ENCODE data around the gene PPP1R26.

Gene PPP1R26

GRCh38 chr9:135500525-135501260 lies 21.1 kb downstream of the PPP1R26 start, which contains the start of gene MRPS2:
Gene MRPS2, plus strand, starts transcription at chr9:135500682. Its CDS starts 29 bp downstream, at chr9:135500711.
- H3K9ac ChIP-seq (ENCODE audit: low read depth, low read length), result peak within 1 kb of the TSS; percentile 96
- H2AFZ ChIP-seq (ENCODE audit: low read depth, low read length), result peak within 1 kb of the TSS; percentile 92
- ATAC-seq (ENCODE audit: insufficient read depth, low read depth) (peak; percentile 92), DNase-seq (peak; percentile 83)
- no peaks in the 10 kb centered on the region for H3K27me3 ChIP-seq (ENCODE audit: insufficient read depth, low read length, poor library complexity)
- no peaks in the 10 kb centered on the region for H3K9me3 ChIP-seq (ENCODE audit: insufficient read depth, low read length, severe bottlenecking)
- peaks cover 37% of the 10 kb centered on the region for H3K36me3 ChIP-seq (ENCODE audit: insufficient read depth, low read length)
- H3K4me3 ChIP-seq (ENCODE audit: low read depth in 1 of 2, low read length in 2 of 2), result peak within 1 kb of the TSS; percentile 76 to 93
- peaks cover 24% of the 10 kb centered on the region for H3K79me2 ChIP-seq (ENCODE audit: insufficient read depth, low read length)
- peaks cover 30% of the 10 kb centered on the region for H3K4me1 ChIP-seq (ENCODE audit: insufficient read depth, low read length)
- H3K27ac ChIP-seq (ENCODE audit: low read length), result peak within 1 kb of the TSS; percentile 75
- TF ChIP-seq EZH2 (IDR thresholded peaks at IDR 0.05; ENCODE audit: borderline replicate concordance, low read depth, low read length, severe bottlenecking), result no peak
- TF ChIP-seq, protein P1, sequence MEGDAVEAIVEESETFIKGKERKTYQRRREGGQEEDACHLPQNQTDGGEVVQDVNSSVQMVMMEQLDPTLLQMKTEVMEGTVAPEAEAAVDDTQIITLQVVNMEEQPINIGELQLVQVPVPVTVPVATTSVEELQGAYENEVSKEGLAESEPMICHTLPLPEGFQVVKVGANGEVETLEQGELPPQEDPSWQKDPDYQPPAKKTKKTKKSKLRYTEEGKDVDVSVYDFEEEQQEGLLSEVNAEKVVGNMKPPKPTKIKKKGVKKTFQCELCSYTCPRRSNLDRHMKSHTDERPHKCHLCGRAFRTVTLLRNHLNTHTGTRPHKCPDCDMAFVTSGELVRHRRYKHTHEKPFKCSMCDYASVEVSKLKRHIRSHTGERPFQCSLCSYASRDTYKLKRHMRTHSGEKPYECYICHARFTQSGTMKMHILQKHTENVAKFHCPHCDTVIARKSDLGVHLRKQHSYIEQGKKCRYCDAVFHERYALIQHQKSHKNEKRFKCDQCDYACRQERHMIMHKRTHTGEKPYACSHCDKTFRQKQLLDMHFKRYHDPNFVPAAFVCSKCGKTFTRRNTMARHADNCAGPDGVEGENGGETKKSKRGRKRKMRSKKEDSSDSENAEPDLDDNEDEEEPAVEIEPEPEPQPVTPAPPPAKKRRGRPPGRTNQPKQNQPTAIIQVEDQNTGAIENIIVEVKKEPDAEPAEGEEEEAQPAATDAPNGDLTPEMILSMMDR (IDR thresholded peaks at IDR 0.05; ENCODE audit: borderline replicate concordance, extremely low read depth, low read length, poor library complexity, severe bottlenecking), result peak; percentile 87
- H4K20me1 ChIP-seq (ENCODE audit: insufficient read depth, low read length), result peaks cover 51% of the 10 kb centered on the region
- peak within 1 kb of the TSS; percentile 99 for H3K4me2 ChIP-seq (ENCODE audit: insufficient read depth, low read length)

DNA sequence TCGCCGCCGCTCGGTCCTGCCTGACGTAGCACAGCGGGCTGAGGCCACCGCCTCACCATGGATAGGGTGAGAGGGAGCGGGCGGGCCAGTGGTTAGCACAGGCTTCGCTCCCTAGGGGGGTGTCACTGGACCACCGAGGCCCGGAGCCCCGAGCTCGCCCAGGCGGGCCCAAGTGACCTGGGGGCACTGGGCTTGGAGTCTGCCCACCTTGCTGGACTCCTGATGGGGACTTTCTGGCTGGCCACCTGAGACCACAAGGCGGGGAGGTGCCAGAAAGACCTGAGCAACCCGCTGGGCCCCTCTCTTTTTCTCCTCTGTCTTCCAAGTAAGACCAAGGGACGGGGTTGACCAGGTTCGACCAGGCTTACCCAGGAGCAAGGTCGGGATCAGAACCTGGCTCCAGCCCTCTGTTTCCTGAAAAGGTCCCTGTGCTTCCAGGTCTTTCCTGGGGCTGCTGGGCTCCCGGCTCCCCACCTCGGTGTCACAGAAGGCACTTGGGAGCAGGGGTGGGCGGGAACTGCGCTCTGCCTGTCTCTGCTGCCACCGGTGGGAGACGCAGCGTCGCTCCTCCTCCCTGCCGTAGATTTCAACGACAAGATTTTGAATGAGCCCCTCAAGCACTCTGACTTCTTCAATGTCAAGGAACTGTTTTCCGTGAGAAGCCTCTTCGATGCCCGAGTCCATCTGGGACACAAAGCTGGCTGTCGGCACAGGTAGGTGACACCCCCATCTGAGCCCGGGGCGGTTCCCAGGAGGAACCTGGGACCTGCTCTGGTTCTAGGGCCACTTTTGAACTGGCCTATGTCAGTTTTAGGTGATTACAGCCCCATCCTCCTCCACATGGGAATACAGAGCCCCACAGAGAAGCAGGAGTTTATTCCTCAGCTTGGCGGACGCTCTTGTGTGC lies 21.9 kb downstream of the PPP1R26 start:
- Histone ChIP-seq H3K36me3 (ENCODE audit: insufficient read depth, low read length) (peaks cover 37% of the 10 kb centered on the region), H2AFZ (ENCODE audit: low read depth, low read length) (peak overlapping the region; percentile 92; the same call in 1 of the 2 replicates), H3K4me3 (ENCODE audit: low read depth in 1 of 2, low read length in 2 of 2) (peak overlapping the region; percentile 76 to 93), H3K27ac (ENCODE audit: low read length) (peak overlapping the region; percentile 75), H3K4me2 (ENCODE audit: insufficient read depth, low read length) (peak overlapping the region; percentile 99), H4K20me1 (ENCODE audit: insufficient read depth, low read length) (peaks cover 51% of the 10 kb centered on the region), H3K4me1 (ENCODE audit: insufficient read depth, low read length) (peaks cover 30% of the 10 kb centered on the region), H3K27me3 (ENCODE audit: insufficient read depth, low read length, poor library complexity) (no peaks in the 10 kb centered on the region), H3K79me2 (ENCODE audit: insufficient read depth, low read length) (peaks cover 24% of the 10 kb centered on the region), H3K9ac (ENCODE audit: low read depth, low read length) (peak overlapping the region; percentile 96), H3K9me3 (ENCODE audit: insufficient read depth, low read length, severe bottlenecking) (no peaks in the 10 kb centered on the region)
- no peak for ATAC-seq (ENCODE audit: insufficient read depth, low read depth)
- no peak for DNase-seq
- TF ChIP-seq, protein P1 (IDR thresholded peaks at IDR 0.05; ENCODE audit: borderline replicate concordance, extremely low read depth, low read length, poor library complexity, severe bottlenecking), result no peak
- TF ChIP-seq EZH2 (IDR thresholded peaks at IDR 0.05; ENCODE audit: borderline replicate concordance, low read depth, low read length, severe bottlenecking), result no peak

DNA sequence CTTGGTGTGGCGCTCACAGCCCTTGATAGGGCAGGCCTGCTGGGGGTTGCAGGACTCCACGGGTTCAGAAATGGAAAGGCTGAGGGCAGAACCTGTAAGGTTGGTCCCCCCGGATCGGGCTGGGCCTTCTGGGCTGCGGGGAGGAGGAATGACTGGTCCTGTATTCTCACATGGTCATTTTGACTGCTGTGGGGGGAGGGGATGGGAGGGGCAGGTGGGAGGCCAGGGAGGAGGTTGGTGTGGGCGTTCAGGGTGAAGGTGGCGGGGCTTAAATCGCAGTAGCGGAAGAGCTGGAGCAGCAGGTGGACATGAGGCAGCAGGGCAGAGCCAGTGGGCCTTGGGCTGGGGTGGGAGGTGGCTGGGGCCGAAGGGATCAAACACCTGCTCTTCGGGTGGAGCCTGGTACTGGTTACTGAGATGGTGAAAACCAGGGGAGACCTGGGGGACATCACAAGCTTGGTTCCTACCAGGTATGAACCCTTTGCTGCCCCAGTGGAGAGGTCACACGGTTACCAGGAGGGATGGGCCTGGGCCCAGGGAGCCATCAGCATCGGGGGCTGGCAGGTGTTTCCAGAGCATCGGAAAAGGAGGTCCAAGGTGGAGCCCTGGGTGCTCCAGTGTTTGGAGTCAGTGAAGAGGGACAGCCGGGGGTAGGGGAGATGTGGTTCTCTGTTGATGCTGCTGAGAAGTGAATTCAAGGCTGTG lies 22.7 kb downstream of the PPP1R26 start:
- Histone ChIP-seq H3K4me3 (ENCODE audit: low read depth in 1 of 2, low read length in 2 of 2) (peak overlapping the region; percentile 76 to 93; a peak in 3 of 4 replicates), H3K4me1 (ENCODE audit: insufficient read depth, low read length) (peaks cover 30% of the 10 kb centered on the region), H3K4me2 (ENCODE audit: insufficient read depth, low read length) (peak overlapping the region; percentile 99), H3K36me3 (ENCODE audit: insufficient read depth, low read length) (peaks cover 37% of the 10 kb centered on the region), H3K9ac (ENCODE audit: low read depth, low read length) (peak overlapping the region; percentile 96), H4K20me1 (ENCODE audit: insufficient read depth, low read length) (peaks cover 51% of the 10 kb centered on the region), H3K9me3 (ENCODE audit: insufficient read depth, low read length, severe bottlenecking) (no peaks in the 10 kb centered on the region), H3K27me3 (ENCODE audit: insufficient read depth, low read length, poor library complexity) (no peaks in the 10 kb centered on the region), H2AFZ (ENCODE audit: low read depth, low read length) (no peak overlapping the region), H3K27ac (ENCODE audit: low read length) (peak overlapping the region; percentile 75; the same call in 1 of the 2 replicates), H3K79me2 (ENCODE audit: insufficient read depth, low read length) (peaks cover 24% of the 10 kb centered on the region)
- no peak for TF ChIP-seq EZH2 (IDR thresholded peaks at IDR 0.05; ENCODE audit: borderline replicate concordance, low read depth, low read length, severe bottlenecking)
- TF ChIP-seq, protein P1 (IDR thresholded peaks at IDR 0.05; ENCODE audit: borderline replicate concordance, extremely low read depth, low read length, poor library complexity, severe bottlenecking), result no peak
- no peak for DNase-seq
- ATAC-seq (ENCODE audit: insufficient read depth, low read depth), result no peak
